ENCODE data around the gene SUPT20H.

DNA sequence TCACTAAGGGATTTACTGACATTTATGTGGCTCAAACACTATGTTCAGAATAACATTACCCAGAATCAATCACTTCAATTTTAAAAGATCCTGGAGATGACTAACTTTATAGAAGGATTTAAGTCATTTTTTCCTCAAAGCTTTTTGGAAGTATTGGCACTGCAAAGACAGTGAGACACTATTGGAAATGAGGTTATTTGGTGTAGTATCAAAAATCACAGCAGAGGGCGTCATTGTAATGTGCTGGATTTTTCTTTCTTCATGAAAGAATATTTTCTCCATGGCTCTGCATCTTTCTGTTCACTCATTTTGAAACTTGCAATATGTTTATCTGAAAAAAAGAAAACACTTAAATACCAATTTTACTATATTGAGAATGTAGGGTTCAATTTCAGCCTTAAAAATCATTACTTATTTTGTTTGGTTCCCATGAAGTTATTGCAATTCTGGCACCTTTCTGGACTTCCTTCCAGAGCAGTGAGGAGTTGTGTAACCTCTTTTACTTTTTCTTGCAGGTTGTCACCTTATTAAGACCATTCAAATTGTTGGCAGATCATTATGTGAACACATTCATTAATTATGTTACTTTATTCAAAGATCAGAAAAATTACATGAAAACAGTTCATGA lies 49.7 kb upstream of the SUPT20H start:
- no peak for TF ChIP-seq POLR2AphosphoS5 (IDR thresholded peaks at IDR 0.05; ENCODE audit: insufficient read depth in 1 of 2, low read depth in 1 of 2)
- TF ChIP-seq POLR2A (IDR thresholded peaks at IDR 0.05) = no peak
- TF ChIP-seq, protein P1, sequence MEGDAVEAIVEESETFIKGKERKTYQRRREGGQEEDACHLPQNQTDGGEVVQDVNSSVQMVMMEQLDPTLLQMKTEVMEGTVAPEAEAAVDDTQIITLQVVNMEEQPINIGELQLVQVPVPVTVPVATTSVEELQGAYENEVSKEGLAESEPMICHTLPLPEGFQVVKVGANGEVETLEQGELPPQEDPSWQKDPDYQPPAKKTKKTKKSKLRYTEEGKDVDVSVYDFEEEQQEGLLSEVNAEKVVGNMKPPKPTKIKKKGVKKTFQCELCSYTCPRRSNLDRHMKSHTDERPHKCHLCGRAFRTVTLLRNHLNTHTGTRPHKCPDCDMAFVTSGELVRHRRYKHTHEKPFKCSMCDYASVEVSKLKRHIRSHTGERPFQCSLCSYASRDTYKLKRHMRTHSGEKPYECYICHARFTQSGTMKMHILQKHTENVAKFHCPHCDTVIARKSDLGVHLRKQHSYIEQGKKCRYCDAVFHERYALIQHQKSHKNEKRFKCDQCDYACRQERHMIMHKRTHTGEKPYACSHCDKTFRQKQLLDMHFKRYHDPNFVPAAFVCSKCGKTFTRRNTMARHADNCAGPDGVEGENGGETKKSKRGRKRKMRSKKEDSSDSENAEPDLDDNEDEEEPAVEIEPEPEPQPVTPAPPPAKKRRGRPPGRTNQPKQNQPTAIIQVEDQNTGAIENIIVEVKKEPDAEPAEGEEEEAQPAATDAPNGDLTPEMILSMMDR (IDR thresholded peaks at IDR 0.05) = peak in 1 of 3 experiments; percentile 39

All from vagina (tissue), 2 donors.